OCI-LY1 (cell line): Measurements from ENCODE around the gene ZNF365.

Experiments used
- CTCF ChIP-seq: fragments of 200-600 bp; sonication (generic), shearing (Covaris generic); IDR thresholded peaks from 2 replicates; pipeline ENCODE4 v1.5.1; 2017; ENCODE audit warnings: mild to moderate bottlenecking, antibody characterized with exemption, low read length, moderate library complexity, mixed read lengths
- EZH2 ChIP-seq: fragments of 200-600 bp; sonication (generic), shearing (Covaris generic); IDR thresholded peaks from 2 replicates; pipeline ENCODE4 v1.8.0; 2017; ENCODE audit warnings: borderline replicate concordance, mixed run types, mild to moderate bottlenecking, antibody characterized with exemption, low read length, moderate library complexity, mixed read lengths

DNA sequence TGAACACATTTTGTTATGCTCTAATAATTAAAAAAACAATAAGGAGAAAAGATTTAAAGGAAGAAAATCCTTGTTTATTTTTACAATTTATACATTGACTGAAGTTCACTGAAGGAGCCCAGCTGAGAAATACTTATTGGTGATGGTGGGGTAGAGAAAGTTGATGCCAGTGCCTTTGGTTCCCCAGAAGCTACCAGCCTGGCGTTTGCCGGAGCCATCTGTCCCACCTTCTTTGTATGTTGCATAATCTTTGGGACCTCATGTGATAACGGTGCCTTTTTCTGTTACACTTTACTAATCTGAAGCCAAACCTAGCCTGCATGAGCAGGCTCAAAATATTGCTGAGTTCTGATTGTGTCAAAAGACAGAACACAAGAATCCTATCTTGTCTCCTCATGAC, 22.7 kb downstream of the ZNF365 start:
- TF ChIP-seq CTCF: no peak
- no peak for TF ChIP-seq EZH2
